Measurements from ENCODE around the gene TOR1AIP2. TPM values are rescaled to one million over a fixed set of nuclear protein-coding genes. Genes with fewer than 3 reads are reported as not detected.
A peak's percentile ranks its signal among the peaks of the same experiment; 100 is the strongest.

The TOR1AIP2 gene
- total RNA-seq, 5 donors from 2014 or later (not counting 1 experiment from before 2014, with no cell fraction given) = 39.6 to 65.9 (median 42.9) TPM

GRCh38 chr1:179820226-179820970 lies 57.2 kb downstream of the TOR1AIP2 start:
- Histone ChIP-seq H3K36me3 (ENCODE audit: control insufficient read depth in 2 of 2, extremely low read depth in 1 of 2, insufficient read depth in 1 of 2, low read length in 1 of 2) (no peaks in the 10 kb centered on the region), H3K27ac (ENCODE audit: low read length) (no peak overlapping the region), H3K27me3 (replicated peaks in 1 of 2; ENCODE audit: control insufficient read depth in 2 of 2, extremely low read depth in 1 of 2, insufficient read depth in 2 of 2, low read length in 1 of 2) (peaks cover 0 to 5% of the 10 kb centered on the region in 2 experiments), H3K4me1 (ENCODE audit: control insufficient read depth in 1 of 2, extremely low read depth in 1 of 2, insufficient read depth in 2 of 2, low read length in 2 of 2) (peaks cover 1 to 5% of the 10 kb centered on the region in 2 experiments), H3K4me3 (ENCODE audit: control insufficient read depth in 1 of 2, extremely low read depth in 1 of 2, low read length in 1 of 2) (no peak overlapping the region), H3K9me3 (no peaks in the 10 kb centered on the region)
- Mint-ChIP-seq H3K4me3 (no peak overlapping the region), H3K27me3 (peaks cover 0 to 3% of the 10 kb centered on the region in 2 donors), H3K36me3 (no peaks in the 10 kb centered on the region), H3K4me1 (peaks cover 2 to 14% (median 7%) of the 10 kb centered on the region in 3 donors), H3K27ac (no peak overlapping the region), H3K9me3 (no peaks in the 10 kb centered on the region)
- WGBS (ENCODE audit: insufficient coverage) = 58% methylated on average over 3 of the region's 9 CpGs
- POLR2A ChIA-PET = interaction anchor here (0.6 to 0.7 kb wide), 2 partner anchors 26 to 141 kb away, joined by 5 to 6 read pairs; no protein-coding TSS in a partner anchor
- ATAC-seq (replicated peaks in 1 of 4) = no peak
- CTCF ChIA-PET = interaction anchor here (0.7 to 1.5 kb wide), 2 partner anchors 11 to 119 kb away, joined by 3 to 7 read pairs; no protein-coding TSS in a partner anchor
- peak in 1 of 35 experiments; percentile 9 for DNase-seq

GRCh38 chr1:179818743-179819173 lies 58.8 kb downstream of the TOR1AIP2 start:
- Mint-ChIP-seq H3K27ac (no peak overlapping the region), H3K36me3 (no peaks in the 10 kb centered on the region), H3K9me3 (no peaks in the 10 kb centered on the region), H3K4me1 (peaks cover 17 to 20% (median 19%) of the 10 kb centered on the region in 3 donors), H3K27me3 (no peaks in the 10 kb centered on the region), H3K4me3 (no peak overlapping the region)
- DNase-seq (no peak), ATAC-seq (replicated peaks in 1 of 4) (no peak)
- Histone ChIP-seq H3K27me3 (replicated peaks in 1 of 2; ENCODE audit: control insufficient read depth in 2 of 2, extremely low read depth in 1 of 2, insufficient read depth in 2 of 2, low read length in 1 of 2) (peaks cover 0 to 11% of the 10 kb centered on the region in 2 experiments), H3K36me3 (ENCODE audit: control insufficient read depth in 2 of 2, extremely low read depth in 1 of 2, insufficient read depth in 1 of 2, low read length in 1 of 2) (no peaks in the 10 kb centered on the region), H3K9me3 (no peaks in the 10 kb centered on the region), H3K27ac (ENCODE audit: low read length) (no peak overlapping the region), H3K4me3 (ENCODE audit: control insufficient read depth in 1 of 2, extremely low read depth in 1 of 2, low read length in 1 of 2) (no peak overlapping the region), H3K4me1 (ENCODE audit: control insufficient read depth in 1 of 2, extremely low read depth in 1 of 2, insufficient read depth in 2 of 2, low read length in 2 of 2) (peaks cover 4 to 21% of the 10 kb centered on the region in 2 experiments)
- CTCF ChIA-PET = interaction anchor here (0.7 to 1.5 kb wide), 3 partner anchors 8 to 112 kb away, joined by 3 to 7 read pairs (median 4); no protein-coding TSS in a partner anchor
- POLR2A ChIA-PET = no interaction called here
- WGBS (ENCODE audit: insufficient coverage) = 80% methylated on average over 7 of the region's 14 CpGs

- WGBS (ENCODE audit: insufficient coverage) = 80% methylated on average over 1 of the region's 7 CpGs
- H3K27me3 ChIP-seq (replicated peaks in 1 of 2; ENCODE audit: control insufficient read depth in 2 of 2, extremely low read depth in 1 of 2, insufficient read depth in 2 of 2, low read length in 1 of 2) = peaks cover 0 to 12% of the 10 kb centered on the region in 2 experiments
- ChIA-PET POLR2A (no interaction called here), CTCF (interaction anchor here in 1 of 2 donors (0.7 to 0.9 kb wide), 2 partner anchors 8 to 112 kb away, joined by 3 to 4 read pairs; no protein-coding TSS in a partner anchor)
- no peaks in the 10 kb centered on the region for H3K27me3 Mint-ChIP-seq
- peaks cover 17 to 20% (median 19%) of the 10 kb centered on the region in 3 donors for H3K4me1 Mint-ChIP-seq
- peaks cover 4 to 22% of the 10 kb centered on the region in 2 experiments for H3K4me1 ChIP-seq (ENCODE audit: control insufficient read depth in 1 of 2, extremely low read depth in 1 of 2, insufficient read depth in 2 of 2, low read length in 2 of 2)
- no peaks in the 10 kb centered on the region for H3K9me3 ChIP-seq
- ATAC-seq (replicated peaks in 1 of 4) (no peak), DNase-seq (no peak)
- no peak overlapping the region for H3K4me3 Mint-ChIP-seq
- H3K27ac Mint-ChIP-seq = no peak overlapping the region
- H3K4me3 ChIP-seq (ENCODE audit: control insufficient read depth in 1 of 2, extremely low read depth in 1 of 2, low read length in 1 of 2) = no peak overlapping the region
- H3K36me3 ChIP-seq (ENCODE audit: control insufficient read depth in 2 of 2, extremely low read depth in 1 of 2, insufficient read depth in 1 of 2, low read length in 1 of 2) = no peaks in the 10 kb centered on the region
- no peaks in the 10 kb centered on the region for H3K9me3 Mint-ChIP-seq
- H3K36me3 Mint-ChIP-seq = no peaks in the 10 kb centered on the region
- H3K27ac ChIP-seq (ENCODE audit: low read length) = no peak overlapping the region
Observed at GRCh38 chr1:179818260-179818659, 59.3 kb downstream of the TOR1AIP2 start.

- H3K4me1 ChIP-seq (ENCODE audit: control insufficient read depth in 1 of 2, extremely low read depth in 1 of 2, insufficient read depth in 2 of 2, low read length in 2 of 2) = peaks cover 4 to 22% of the 10 kb centered on the region in 2 experiments
- 90% methylated on average over 7 of the region's 8 CpGs for WGBS (ENCODE audit: insufficient coverage)
- no peaks in the 10 kb centered on the region for H3K27me3 Mint-ChIP-seq
- H3K36me3 Mint-ChIP-seq = no peaks in the 10 kb centered on the region
- no peaks in the 10 kb centered on the region for H3K9me3 ChIP-seq
- H3K4me3 ChIP-seq (ENCODE audit: control insufficient read depth in 1 of 2, extremely low read depth in 1 of 2, low read length in 1 of 2) = no peak overlapping the region
- no peaks in the 10 kb centered on the region for H3K9me3 Mint-ChIP-seq
- H3K27ac ChIP-seq (ENCODE audit: low read length) = no peak overlapping the region
- ChIA-PET POLR2A (no interaction called here), CTCF (interaction anchor here (0.9 to 1.0 kb wide), 2 partner anchors 9 to 111 kb away, joined by 3 to 4 read pairs; no protein-coding TSS in a partner anchor)
- DNase-seq (no peak), ATAC-seq (replicated peaks in 1 of 4) (no peak)
- H3K4me1 Mint-ChIP-seq = peaks cover 17 to 20% (median 19%) of the 10 kb centered on the region in 3 donors
- H3K27ac Mint-ChIP-seq = no peak overlapping the region
- H3K4me3 Mint-ChIP-seq = no peak overlapping the region
- H3K27me3 ChIP-seq (replicated peaks in 1 of 2; ENCODE audit: control insufficient read depth in 2 of 2, extremely low read depth in 1 of 2, insufficient read depth in 2 of 2, low read length in 1 of 2) = peaks cover 0 to 16% of the 10 kb centered on the region in 2 experiments
- no peaks in the 10 kb centered on the region for H3K36me3 ChIP-seq (ENCODE audit: control insufficient read depth in 2 of 2, extremely low read depth in 1 of 2, insufficient read depth in 1 of 2, low read length in 1 of 2)
Observed at GRCh38 chr1:179817789-179818188, 59.8 kb downstream of the TOR1AIP2 start.

GRCh38 chr1:179817056-179817455 lies 60.5 kb downstream of the TOR1AIP2 start:
- Mint-ChIP-seq H3K27ac (no peak overlapping the region), H3K4me3 (peak overlapping the region in 1 of 3 donors; percentile 93), H3K36me3 (no peaks in the 10 kb centered on the region), H3K9me3 (no peaks in the 10 kb centered on the region), H3K4me1 (peaks cover 17 to 20% (median 19%) of the 10 kb centered on the region in 3 donors), H3K27me3 (peaks cover 0 to 2% of the 10 kb centered on the region in 2 donors)
- Histone ChIP-seq H3K27me3 (replicated peaks in 1 of 2; ENCODE audit: control insufficient read depth in 2 of 2, extremely low read depth in 1 of 2, insufficient read depth in 2 of 2, low read length in 1 of 2) (peaks cover 0 to 24% of the 10 kb centered on the region in 2 experiments), H3K4me3 (ENCODE audit: control insufficient read depth in 1 of 2, extremely low read depth in 1 of 2, low read length in 1 of 2) (no peak overlapping the region), H3K9me3 (no peaks in the 10 kb centered on the region), H3K4me1 (ENCODE audit: control insufficient read depth in 1 of 2, extremely low read depth in 1 of 2, insufficient read depth in 2 of 2, low read length in 2 of 2) (peaks cover 4 to 22% of the 10 kb centered on the region in 2 experiments), H3K27ac (ENCODE audit: low read length) (no peak overlapping the region), H3K36me3 (ENCODE audit: control insufficient read depth in 2 of 2, extremely low read depth in 1 of 2, insufficient read depth in 1 of 2, low read length in 1 of 2) (no peaks in the 10 kb centered on the region)
- POLR2A ChIA-PET = interaction anchor here in 1 of 2 donors (0.5 kb wide), 1 partner anchor 63 kb away, joined by 4 read pairs; no protein-coding TSS in a partner anchor
- no CpG with 5 or more reads among the region's 8 CpGs for WGBS (ENCODE audit: insufficient coverage)
- DNase-seq = no peak
- CTCF ChIA-PET = interaction anchor here (1.0 to 10.6 kb wide), 3 partner anchors 8 to 113 kb away, joined by 3 to 411 read pairs (median 208); no protein-coding TSS in a partner anchor
- ATAC-seq (replicated peaks in 1 of 4) = no peak

GRCh38 chr1:179816196-179816960 lies 61.2 kb downstream of the TOR1AIP2 start:
- ATAC-seq (replicated peaks in 1 of 4) = no peak
- H3K9me3 ChIP-seq = no peaks in the 10 kb centered on the region
- 98% methylated on average over 7 of the region's 17 CpGs for WGBS (ENCODE audit: insufficient coverage)
- POLR2A ChIA-PET = interaction anchor here (0.5 to 0.7 kb wide), 2 partner anchors 42 to 64 kb away, joined by 3 to 4 read pairs; no protein-coding TSS in a partner anchor
- peak overlapping the region in 2 of 3 donors; percentile 88 to 93 for H3K4me3 Mint-ChIP-seq
- H3K9me3 Mint-ChIP-seq = no peaks in the 10 kb centered on the region
- DNase-seq = no peak
- H3K27me3 ChIP-seq (replicated peaks in 1 of 2; ENCODE audit: control insufficient read depth in 2 of 2, extremely low read depth in 1 of 2, insufficient read depth in 2 of 2, low read length in 1 of 2) = peaks cover 0 to 30% of the 10 kb centered on the region in 2 experiments
- peaks cover 0 to 2% of the 10 kb centered on the region in 2 donors for H3K27me3 Mint-ChIP-seq
- H3K4me1 Mint-ChIP-seq = peaks cover 17 to 20% (median 19%) of the 10 kb centered on the region in 3 donors
- no peaks in the 10 kb centered on the region for H3K36me3 ChIP-seq (ENCODE audit: control insufficient read depth in 2 of 2, extremely low read depth in 1 of 2, insufficient read depth in 1 of 2, low read length in 1 of 2)
- CTCF ChIA-PET = interaction anchor here (10.2 to 10.6 kb wide), 2 partner anchors 110 to 112 kb away, joined by 208 to 411 read pairs; no protein-coding TSS in a partner anchor
- peaks cover 4 to 22% of the 10 kb centered on the region in 2 experiments for H3K4me1 ChIP-seq (ENCODE audit: control insufficient read depth in 1 of 2, extremely low read depth in 1 of 2, insufficient read depth in 2 of 2, low read length in 2 of 2)
- no peaks in the 10 kb centered on the region for H3K36me3 Mint-ChIP-seq
- no peak overlapping the region for H3K27ac ChIP-seq (ENCODE audit: low read length)
- peak overlapping the region in 1 of 2 donors; percentile 27 for H3K27ac Mint-ChIP-seq
- no peak overlapping the region for H3K4me3 ChIP-seq (ENCODE audit: control insufficient read depth in 1 of 2, extremely low read depth in 1 of 2, low read length in 1 of 2)
